Breast epithelium (tissue), 3 donors: ENCODE data around the gene MLYCD.

Experiments used
- CTCF ChIP-seq, 3 donors: fragments of 450-650 bp; IDR thresholded peaks; one replicate each; pipeline ENCODE4 v1.5.1; 2016 to 2017; ENCODE audit warnings: antibody characterized with exemption in 3 of 3, mild to moderate bottlenecking in 3 of 3, moderate library complexity in 3 of 3
- POLR2A ChIP-seq: fragments of 450-650 bp; IDR thresholded peaks from one replicate; pipeline ENCODE4 v1.6.1; 2016; ENCODE audit warnings: antibody characterized with exemption, mild to moderate bottlenecking, moderate library complexity
- POLR2AphosphoS5 ChIP-seq, 3 donors: sonication (generic); formaldehyde crosslinking; IDR thresholded peaks; one replicate each; pipeline ENCODE4 v1.6.1; 2017; ENCODE audit warnings: antibody characterized with exemption in 3 of 3

GRCh38 chr16:83932955-83933673, 34.2 kb downstream of the MLYCD start:
- TF ChIP-seq CTCF (IDR thresholded peaks at IDR 0.05) (no peak), POLR2A (no peak), POLR2AphosphoS5 (IDR thresholded peaks at IDR 0.05) (no peak)
